Measurements from ENCODE around the gene PCSK9.

GRCh38 chr1:54991939-54992338 is 47.4 kb upstream of the PCSK9 start:
- TF ChIP-seq, protein P1, sequence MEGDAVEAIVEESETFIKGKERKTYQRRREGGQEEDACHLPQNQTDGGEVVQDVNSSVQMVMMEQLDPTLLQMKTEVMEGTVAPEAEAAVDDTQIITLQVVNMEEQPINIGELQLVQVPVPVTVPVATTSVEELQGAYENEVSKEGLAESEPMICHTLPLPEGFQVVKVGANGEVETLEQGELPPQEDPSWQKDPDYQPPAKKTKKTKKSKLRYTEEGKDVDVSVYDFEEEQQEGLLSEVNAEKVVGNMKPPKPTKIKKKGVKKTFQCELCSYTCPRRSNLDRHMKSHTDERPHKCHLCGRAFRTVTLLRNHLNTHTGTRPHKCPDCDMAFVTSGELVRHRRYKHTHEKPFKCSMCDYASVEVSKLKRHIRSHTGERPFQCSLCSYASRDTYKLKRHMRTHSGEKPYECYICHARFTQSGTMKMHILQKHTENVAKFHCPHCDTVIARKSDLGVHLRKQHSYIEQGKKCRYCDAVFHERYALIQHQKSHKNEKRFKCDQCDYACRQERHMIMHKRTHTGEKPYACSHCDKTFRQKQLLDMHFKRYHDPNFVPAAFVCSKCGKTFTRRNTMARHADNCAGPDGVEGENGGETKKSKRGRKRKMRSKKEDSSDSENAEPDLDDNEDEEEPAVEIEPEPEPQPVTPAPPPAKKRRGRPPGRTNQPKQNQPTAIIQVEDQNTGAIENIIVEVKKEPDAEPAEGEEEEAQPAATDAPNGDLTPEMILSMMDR (IDR thresholded peaks at IDR 0.05): no peak
- no peak for TF ChIP-seq POLR2AphosphoS5 (IDR thresholded peaks at IDR 0.05)
